Activated CD8-positive, alpha-beta memory T cell treated with anti-CD3 and anti-CD28 coated beads, Interleukin-2, amount 10 ng/mL, durations not matched to agents 7 days and 5 days (primary cell): ENCODE measurements around the gene ZNHIT2. TPM values are rescaled to one million over a fixed set of nuclear protein-coding genes. Genes with fewer than 3 reads are reported as not detected.

Experiments
- ATAC-seq: fragments of 150-1000 bp; cut with Tn5 transposase; one replicate; pipeline ENCODE4 v1.10.0; 2021; ENCODE audit warnings: moderate library complexity
- CTCF ChIA-PET: fragments of 350-600 bp; sonication (Branson Sonifier 250); formaldehyde crosslinking; loops from one replicate; lab custom pipeline; 2021; ENCODE audit warnings: antibody characterized with exemption; lab: Charles Lee
- DNase-seq: peaks from one replicate; pipeline ENCODE4 v3.0.0-alpha.2; 2020
- H3K27ac Mint-ChIP-seq: one replicate; pipeline ENCODE4 v1.8.0; 2021; ENCODE audit warnings: mild to moderate bottlenecking, mixed read lengths
- H3K27me3 Mint-ChIP-seq: one replicate; pipeline ENCODE4 v1.8.0; 2021; ENCODE audit warnings: mixed read lengths
- H3K36me3 Mint-ChIP-seq: one replicate; pipeline ENCODE4 v1.8.0; 2021; ENCODE audit warnings: mild to moderate bottlenecking, mixed read lengths
- H3K4me1 Mint-ChIP-seq: one replicate; pipeline ENCODE4 v1.8.0; 2021; ENCODE audit warnings: mixed read lengths
- H3K4me3 Mint-ChIP-seq: one replicate; pipeline ENCODE4 v1.8.0; 2021; ENCODE audit warnings: mild to moderate bottlenecking, moderate library complexity, mixed read lengths
- H3K9me3 Mint-ChIP-seq: one replicate; pipeline ENCODE4 v1.8.0; 2022; ENCODE audit warnings: low read depth, mixed read lengths
- total RNA-seq, 2 experiments: library from RNA; stranded (reverse); gene quantifications; one replicate each; pipeline ENCODE4 v1.2.3, GENCODE V29; 2021

Gene ZNHIT2
- total RNA-seq, 2 experiments from 2014 or later: 10.5 to 13.5 TPM

DNA sequence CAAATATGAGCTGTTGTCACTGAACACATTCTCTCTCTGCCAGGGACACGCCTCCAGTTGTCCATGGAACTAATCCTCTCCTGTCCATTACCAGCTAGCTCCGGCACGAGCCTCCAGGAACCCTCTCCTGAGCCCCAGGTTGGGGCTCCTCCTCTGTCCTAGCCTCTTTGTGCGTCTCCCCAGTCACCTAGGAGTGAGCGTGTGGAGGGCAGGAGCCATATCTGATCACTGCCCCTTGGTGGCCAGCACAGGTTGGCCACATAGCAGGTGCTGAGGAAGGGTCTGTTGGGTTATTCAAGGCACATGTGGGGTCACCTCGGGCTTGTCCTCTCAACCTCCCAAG, 14.4 kb upstream of the ZNHIT2 start:
- no peak for DNase-seq
- ATAC-seq: no peak
- no peaks in the 10 kb centered on the region for H3K9me3 Mint-ChIP-seq
- H3K4me3 Mint-ChIP-seq: no peak overlapping the region
- CTCF ChIA-PET: interaction anchor here (1.0 to 1.9 kb wide), 3 partner anchors 15 to 118 kb away, joined by 5 to 8 read pairs (median 6); partner anchors contain the start of genes ARL2, TM7SF2 and ZNHIT2
- H3K4me1 Mint-ChIP-seq: peaks cover 34% of the 10 kb centered on the region
- no peaks in the 10 kb centered on the region for H3K27me3 Mint-ChIP-seq
- no peak overlapping the region for H3K27ac Mint-ChIP-seq
- H3K36me3 Mint-ChIP-seq: peaks cover 7% of the 10 kb centered on the region

DNA sequence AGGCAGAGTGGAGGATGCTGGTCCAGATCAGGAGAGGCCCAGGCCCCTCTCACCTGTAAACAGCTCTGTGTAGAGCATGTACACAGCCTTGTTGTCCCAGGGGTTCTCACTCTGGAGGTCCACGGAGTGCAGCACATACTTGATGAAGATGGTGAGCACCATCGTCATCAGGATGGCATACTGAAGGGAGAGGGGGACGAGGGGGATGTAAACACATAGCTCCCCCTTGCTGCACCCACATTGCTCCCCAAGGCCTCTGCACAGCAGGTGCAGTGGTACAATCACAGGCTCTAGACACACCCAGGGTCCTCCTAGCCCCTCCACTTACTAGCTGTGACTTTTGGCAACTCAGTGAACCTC, 13.9 kb upstream of the ZNHIT2 start:
- Mint-ChIP-seq H3K27me3 (no peaks in the 10 kb centered on the region), H3K36me3 (peaks cover 10% of the 10 kb centered on the region), H3K27ac (no peak overlapping the region), H3K9me3 (no peaks in the 10 kb centered on the region), H3K4me1 (peaks cover 30% of the 10 kb centered on the region), H3K4me3 (no peak overlapping the region)
- CTCF ChIA-PET: interaction anchor here (1.0 to 1.9 kb wide), 3 partner anchors 14 to 117 kb away, joined by 5 to 8 read pairs (median 6); partner anchors contain the start of genes ARL2, TM7SF2 and ZNHIT2
- DNase-seq (no peak), ATAC-seq (no peak)

DNA sequence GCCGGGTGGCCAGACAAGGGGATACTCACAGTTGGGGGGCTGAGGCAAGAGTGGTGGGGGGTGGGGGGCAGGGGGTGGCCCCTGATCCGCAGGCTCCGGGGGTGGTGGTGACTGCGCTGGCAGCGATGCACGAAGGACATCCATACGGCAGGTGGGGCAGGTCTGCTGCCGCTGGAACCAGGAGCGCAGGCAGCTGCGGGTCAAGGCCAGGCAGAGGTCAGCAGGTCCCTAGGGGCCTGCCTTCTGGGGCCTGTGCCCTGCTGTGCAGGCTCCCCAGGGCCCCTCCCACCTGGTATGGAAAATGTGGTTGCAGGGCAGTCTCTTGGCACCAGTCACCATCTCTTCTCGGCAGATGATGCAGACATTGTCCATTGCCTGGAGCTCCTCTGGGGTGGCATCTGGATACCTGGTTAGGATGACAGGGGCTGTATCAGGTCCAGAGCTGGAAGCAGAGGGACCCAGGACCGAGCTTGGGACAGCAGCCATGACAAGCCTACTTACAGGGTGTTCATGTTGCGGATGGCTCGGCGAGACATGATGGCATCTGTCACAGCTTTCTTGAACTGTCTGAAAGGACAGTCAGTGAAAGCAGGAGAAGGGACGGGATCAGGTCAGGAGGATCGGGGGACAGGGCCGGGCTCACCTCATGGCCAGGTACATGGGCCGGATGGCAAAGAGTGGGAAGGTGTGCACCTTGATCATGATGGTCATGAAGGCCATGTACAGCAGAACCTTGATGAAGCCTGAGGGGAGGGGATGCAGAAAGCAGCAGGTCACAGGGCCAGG, 13.3 kb upstream of the ZNHIT2 start:
- Mint-ChIP-seq H3K27ac (no peak overlapping the region), H3K4me1 (peaks cover 24% of the 10 kb centered on the region), H3K36me3 (peaks cover 13% of the 10 kb centered on the region), H3K9me3 (no peaks in the 10 kb centered on the region), H3K4me3 (no peak overlapping the region), H3K27me3 (no peaks in the 10 kb centered on the region)
- CTCF ChIA-PET: interaction anchor here (1.7 to 1.9 kb wide), 2 partner anchors 14 to 117 kb away, joined by 5 to 8 read pairs; partner anchors contain the start of genes ARL2 and ZNHIT2
- DNase-seq: no peak
- ATAC-seq: no peak

DNA sequence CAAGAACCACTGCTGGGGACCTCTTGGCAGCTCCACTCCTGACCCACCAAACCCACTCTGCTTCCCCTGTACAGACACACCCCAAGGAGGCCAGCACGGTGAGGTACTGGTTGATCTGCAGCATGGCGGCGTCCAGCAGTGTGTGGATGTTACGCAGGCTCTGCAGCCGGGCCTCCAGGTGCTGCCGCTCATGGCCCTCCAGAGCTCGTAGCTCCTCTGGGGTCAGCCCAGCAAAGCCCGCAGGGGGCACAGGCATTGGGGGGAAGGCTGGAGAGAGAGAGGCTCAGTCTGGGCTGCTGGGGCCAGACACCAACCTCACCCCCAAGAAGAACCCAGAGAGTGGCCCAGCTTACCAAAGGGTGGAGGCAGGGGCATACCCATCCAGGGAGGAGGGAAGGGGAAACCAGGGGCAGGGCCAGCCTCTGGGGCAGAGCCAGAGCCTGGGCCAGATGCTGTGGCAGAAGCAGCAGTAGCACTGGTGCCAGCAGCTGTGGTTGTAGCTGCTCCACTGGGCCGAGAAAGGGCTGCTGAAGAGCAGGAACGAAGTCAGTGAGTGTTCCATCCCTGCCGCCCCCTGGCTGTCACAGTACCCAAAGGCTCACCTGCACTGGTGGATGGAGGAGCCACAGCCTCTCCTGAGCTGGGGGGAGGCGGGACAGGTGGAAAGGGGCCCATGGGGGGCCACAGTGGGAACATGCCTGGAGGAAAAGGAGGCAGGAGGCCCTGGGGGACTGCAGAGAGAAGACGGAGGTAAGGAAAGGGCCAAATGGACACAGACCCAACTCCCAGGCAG, 12.3 kb upstream of the ZNHIT2 start:
- Mint-ChIP-seq H3K4me3 (no peak overlapping the region), H3K27me3 (no peaks in the 10 kb centered on the region), H3K9me3 (no peaks in the 10 kb centered on the region), H3K4me1 (peaks cover 17% of the 10 kb centered on the region), H3K27ac (no peak overlapping the region), H3K36me3 (peaks cover 16% of the 10 kb centered on the region)
- CTCF ChIA-PET: interaction anchor here (1.1 to 1.7 kb wide), 4 partner anchors 17 to 185 kb away, joined by 3 to 5 read pairs (median 4); partner anchors contain the start of genes ARL2 and CDC42EP2
- ATAC-seq: no peak
- no peak for DNase-seq

DNA sequence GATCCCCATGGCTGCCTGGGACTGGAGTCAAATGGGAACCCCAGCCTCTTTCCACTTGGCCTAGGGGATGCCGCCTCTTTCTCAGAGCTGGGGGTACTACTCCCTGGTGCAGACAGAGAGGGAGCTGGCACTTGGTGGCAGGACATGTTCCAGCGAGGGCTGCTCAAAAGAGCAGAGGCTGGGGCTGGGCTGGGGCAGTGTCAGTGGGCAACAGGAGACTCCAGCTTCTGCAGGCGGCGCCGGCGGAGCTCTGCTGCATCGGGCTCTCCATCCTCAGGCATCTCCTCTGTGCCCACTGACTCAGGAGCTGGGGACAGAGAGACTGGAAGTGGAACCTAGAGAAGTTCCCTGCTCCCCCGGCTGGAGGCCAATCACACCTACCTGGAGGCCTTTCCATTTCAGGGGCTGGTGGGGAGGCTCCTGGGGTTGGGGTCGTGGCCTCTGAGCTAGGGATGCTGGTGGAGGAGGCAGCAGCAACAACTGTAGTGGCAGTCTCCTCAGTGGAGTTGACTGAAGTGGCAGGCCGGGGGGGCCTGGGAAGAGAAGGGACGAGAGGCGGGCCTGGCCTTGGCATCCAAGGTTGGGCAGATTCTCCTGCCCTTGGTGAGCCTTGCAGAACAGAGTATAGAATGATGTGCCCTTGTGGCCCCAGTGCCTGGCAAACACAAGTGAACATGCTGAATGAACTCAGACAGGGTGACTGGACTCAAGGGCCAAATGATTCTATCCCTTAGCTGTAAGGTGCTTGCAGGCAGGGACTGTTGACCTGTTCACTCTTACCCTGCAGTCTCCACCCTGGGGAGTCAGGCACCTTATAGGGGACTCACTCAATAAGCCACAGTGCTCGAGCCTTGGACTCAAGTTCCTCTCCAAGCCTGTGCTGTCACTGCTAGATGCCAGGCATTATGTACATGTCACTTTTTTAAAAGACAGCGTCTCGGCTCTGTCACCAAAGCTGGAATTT, 11.0 kb upstream of the ZNHIT2 start:
- Mint-ChIP-seq H3K4me3 (no peak overlapping the region), H3K36me3 (peaks cover 16% of the 10 kb centered on the region), H3K4me1 (peaks cover 23% of the 10 kb centered on the region), H3K27me3 (no peaks in the 10 kb centered on the region), H3K27ac (no peak overlapping the region), H3K9me3 (no peaks in the 10 kb centered on the region)
- ATAC-seq: no peak
- CTCF ChIA-PET: interaction anchor here (1.2 to 1.7 kb wide), 3 partner anchors 11 to 114 kb away, joined by 3 to 5 read pairs (median 4); partner anchors contain the start of genes ARL2 and ZNHIT2
- no peak for DNase-seq

DNA sequence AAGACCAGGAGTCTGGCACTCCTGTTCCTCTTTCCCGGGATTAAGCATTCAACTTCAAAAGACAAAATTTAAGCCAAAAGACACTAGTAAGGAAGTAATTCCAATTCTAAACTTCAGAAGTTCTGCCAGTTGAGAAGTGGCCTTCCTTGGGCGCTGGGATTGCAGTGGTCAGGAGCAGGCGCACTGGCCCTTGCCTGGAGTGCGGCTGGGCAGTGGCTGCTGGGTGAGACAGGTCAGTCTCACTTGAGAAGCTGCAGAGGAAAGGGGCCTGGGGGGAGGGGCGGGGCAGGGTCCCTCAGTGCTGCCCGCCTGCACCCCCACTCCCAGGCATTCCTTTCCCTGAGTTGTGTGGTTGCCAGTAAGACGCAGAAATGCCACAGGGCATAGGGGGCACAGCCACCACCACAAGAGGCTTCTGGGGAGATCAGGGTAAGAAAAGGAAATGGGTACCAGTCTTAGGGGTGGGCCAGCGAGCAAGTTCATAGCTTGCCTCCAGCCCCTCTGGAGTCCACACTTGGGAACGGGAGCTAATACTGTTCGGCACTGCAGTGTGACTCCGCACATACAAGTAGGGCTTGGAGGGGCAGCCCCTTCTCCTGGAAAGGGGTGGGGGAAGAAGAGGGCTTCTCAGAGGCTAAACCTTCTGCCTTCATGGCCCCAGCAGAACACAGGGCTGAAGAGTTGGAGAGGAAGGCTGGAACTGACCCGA, 10.1 kb upstream of the ZNHIT2 start:
- no peaks in the 10 kb centered on the region for H3K27me3 Mint-ChIP-seq
- peaks cover 21% of the 10 kb centered on the region for H3K4me1 Mint-ChIP-seq
- ATAC-seq: no peak
- peaks cover 16% of the 10 kb centered on the region for H3K36me3 Mint-ChIP-seq
- CTCF ChIA-PET: no interaction called here
- no peaks in the 10 kb centered on the region for H3K9me3 Mint-ChIP-seq
- H3K27ac Mint-ChIP-seq: no peak overlapping the region
- no peak overlapping the region for H3K4me3 Mint-ChIP-seq
- no peak for DNase-seq

DNA sequence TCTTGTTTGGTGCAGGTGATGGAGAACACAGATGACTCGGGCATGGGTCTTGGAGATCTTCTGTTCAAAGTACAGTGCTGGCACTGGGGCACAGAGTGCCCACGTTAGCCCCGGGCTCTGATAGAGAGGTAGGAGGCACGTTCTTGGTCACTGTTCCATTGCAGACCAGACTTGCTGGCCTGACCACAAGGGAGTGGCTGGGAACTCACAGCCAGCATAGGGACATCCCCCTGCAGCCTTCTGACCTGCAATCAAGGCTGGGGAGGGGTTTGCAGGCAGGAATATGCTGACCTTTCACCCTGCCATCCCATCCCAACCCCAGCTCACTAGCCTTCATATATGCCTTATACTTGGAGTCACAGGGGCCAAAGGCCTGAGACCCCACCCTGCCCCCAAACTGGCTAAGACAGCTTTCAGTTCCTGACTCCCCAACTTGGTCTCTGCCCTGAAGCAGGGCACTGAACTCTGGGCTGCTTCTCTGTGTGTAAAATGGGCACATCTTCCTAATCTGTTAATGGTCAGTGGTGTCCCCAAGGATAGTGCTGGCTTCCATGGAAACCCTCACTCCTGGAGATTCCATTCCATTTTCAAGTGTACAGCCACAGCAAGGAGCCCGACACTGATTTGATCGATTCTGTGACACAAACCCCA, 9.2 kb upstream of the ZNHIT2 start:
- H3K4me1 Mint-ChIP-seq: peaks cover 22% of the 10 kb centered on the region
- H3K4me3 Mint-ChIP-seq: no peak overlapping the region
- CTCF ChIA-PET: no interaction called here

DNA sequence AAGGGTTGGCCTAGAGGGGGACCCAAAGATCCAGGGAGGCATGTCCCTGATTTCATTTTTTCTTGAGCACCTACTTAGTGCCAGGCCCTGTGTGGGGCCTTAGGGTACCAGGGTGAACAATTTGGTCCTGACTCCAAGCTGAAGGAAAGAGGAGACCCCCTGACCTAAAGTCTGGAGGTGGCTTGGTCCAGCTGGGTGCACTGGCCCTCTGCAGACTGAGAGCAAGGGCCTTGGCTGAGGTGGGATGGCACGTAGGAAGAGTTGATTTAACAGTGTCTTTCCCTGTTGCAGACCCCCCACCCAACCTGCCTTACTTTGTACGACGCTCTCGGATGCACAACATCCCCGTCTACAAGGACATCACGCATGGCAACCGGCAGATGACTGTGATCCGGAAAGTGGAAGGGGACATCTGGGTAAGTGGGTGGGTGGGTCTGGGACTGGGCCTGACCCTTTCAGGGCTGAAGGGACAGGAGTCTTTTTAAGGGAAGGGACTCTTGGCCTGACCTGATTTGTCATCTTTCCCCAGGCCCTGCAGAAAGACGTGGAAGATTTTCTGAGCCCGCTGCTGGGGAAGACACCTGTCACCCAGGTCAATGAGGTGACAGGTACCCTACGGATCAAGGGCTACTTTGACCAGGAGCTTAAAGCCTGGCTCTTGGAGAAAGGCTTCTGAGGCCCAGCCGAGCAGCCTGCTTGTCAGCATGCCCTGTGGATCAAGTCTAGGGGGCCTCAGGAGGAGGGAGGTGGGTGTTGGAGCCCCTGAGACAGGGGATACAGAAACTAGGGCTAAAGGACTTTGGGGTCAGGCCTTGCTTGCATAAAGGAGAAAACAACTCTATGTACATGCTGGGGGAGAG, 7.9 kb upstream of the ZNHIT2 start:
- Mint-ChIP-seq H3K27ac (no peak overlapping the region), H3K4me3 (no peak overlapping the region), H3K9me3 (no peaks in the 10 kb centered on the region), H3K27me3 (no peaks in the 10 kb centered on the region), H3K4me1 (peaks cover 33% of the 10 kb centered on the region), H3K36me3 (peaks cover 27% of the 10 kb centered on the region)
- DNase-seq: no peak
- no peak for ATAC-seq
- CTCF ChIA-PET: interaction anchor here (0.9 to 1.4 kb wide), 4 partner anchors 8 to 189 kb away, joined by 3 to 7 read pairs (median 4); partner anchors contain the start of gene CDC42EP2

More for the DNA sequence above, 9.2 kb upstream of the ZNHIT2 start:
- Mint-ChIP-seq H3K36me3 (peaks cover 21% of the 10 kb centered on the region), H3K9me3 (no peaks in the 10 kb centered on the region), H3K27ac (peak overlapping the region; percentile 12), H3K27me3 (no peaks in the 10 kb centered on the region)
- no peak for DNase-seq
- ATAC-seq: no peak

DNA sequence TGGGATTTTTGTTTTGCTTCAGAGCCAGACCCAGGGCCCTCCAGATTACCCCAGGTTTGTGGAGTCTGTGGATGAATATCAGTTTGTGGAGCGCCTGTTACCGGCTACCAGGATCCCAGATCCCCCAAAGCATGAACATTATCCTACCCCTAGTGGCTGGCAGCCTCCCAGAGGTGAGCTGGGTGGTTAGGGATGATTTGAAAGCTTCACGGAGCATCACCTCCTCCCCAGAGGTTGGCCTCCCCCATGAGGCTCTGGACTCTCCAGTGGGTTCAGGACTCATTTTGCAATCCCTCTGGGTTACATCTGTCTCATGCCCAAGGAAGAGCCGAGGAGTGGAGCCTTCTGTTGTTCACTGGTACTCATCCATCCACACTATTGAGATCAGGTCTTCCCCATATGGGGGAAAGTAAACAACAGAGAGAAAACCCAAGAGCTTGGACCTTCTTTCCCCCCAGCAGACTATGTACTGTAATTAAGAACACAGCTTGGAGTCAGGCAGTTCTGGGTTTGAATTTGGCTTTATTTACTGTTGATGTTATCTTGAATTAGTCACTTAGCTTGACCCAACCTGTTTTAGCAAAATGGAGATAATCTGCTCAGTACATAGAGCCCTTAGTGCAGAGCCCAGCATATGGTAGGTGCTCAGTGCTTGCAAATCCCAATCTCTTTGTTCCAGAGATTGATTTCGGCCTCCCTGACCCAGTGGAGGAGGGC, 7.1 kb upstream of the ZNHIT2 start:
- ATAC-seq (no peak), DNase-seq (no peak)
- Mint-ChIP-seq H3K9me3 (no peaks in the 10 kb centered on the region), H3K27me3 (no peaks in the 10 kb centered on the region), H3K4me3 (peak overlapping the region; percentile 33), H3K27ac (peak overlapping the region; percentile 7), H3K36me3 (peaks cover 33% of the 10 kb centered on the region), H3K4me1 (peaks cover 40% of the 10 kb centered on the region)
- CTCF ChIA-PET: interaction anchor here (0.6 to 1.4 kb wide), 5 partner anchors 9 to 437 kb away, joined by 3 to 7 read pairs (median 3); partner anchors contain the start of gene CDC42EP2

DNA sequence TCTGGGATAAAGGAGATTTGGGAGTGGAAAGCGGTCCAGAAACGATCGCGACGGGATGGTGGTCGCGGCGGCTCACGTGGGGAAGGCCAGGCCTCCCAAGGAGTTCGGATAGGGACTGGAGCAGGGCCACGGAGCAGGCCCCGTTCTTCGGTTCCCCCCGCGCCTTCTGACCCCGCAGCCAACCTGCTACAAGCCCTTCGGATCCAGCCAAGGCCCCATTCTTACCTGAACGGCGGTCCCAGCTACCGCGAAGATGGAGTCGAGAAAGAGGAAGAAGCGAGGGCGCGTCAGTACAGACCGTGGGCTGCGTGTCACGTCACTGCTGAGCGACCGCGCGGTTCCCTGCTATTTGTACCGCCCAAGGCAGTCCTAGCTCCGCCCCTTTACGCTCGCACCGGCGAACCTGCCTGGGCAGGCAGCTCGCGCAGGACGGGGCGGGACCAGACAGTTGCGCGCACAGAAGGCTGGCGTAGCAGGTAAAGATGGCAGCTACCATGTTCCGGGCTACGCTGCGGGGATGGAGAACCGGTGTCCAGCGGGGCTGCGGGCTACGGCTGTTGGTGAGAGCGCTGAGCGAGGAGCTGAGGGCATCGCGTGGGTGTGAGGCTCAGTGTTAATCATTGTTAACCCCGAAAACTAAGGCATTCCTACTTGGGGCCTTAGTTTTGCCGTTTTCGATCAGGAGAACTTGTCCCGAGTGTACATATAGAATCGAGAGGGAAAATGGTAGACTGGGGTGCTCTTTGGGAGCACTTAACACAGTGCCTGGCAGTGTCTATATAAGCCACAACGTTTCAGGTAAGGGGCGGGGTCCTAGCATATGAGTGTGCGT, 4.6 kb upstream of the ZNHIT2 start, which contains the start of the genes FAU and MRPL49:
Gene FAU, minus strand, starts transcription at position 270 of the 832 bp plus-strand sequence. CDS start 321 bp downstream, outside the sequence.
Gene MRPL49, plus strand, starts transcription at position 457 of the 832 bp plus-strand sequence. Its CDS starts 26 bp downstream, at position 483.
- Mint-ChIP-seq H3K27ac (peak within 1 kb of the TSS; percentile 100), H3K4me1 (peaks cover 52% of the 10 kb centered on the region), H3K27me3 (no peaks in the 10 kb centered on the region), H3K36me3 (peaks cover 44% of the 10 kb centered on the region), H3K4me3 (peak within 1 kb of the TSS; percentile 96), H3K9me3 (no peaks in the 10 kb centered on the region)
- ATAC-seq (peak; percentile 85), DNase-seq (peak; percentile 100)
- CTCF ChIA-PET: interaction anchor here (0.7 to 5.6 kb wide), 21 partner anchors 10 to 312 kb away, joined by 3 to 59 read pairs (median 3); partner anchors contain the start of genes ARL2, CAPN1, CDC42BPG and DPF2
